Chondrocyte (in vitro differentiated cells): ENCODE results near the gene MYF6. TPM values are rescaled to one million over a fixed set of nuclear protein-coding genes. Genes with fewer than 3 reads are reported as not detected.

ENCODE experiments used
- DNase-seq: peaks from one replicate; pipeline ENCODE4 v3.0.0; 2021; ENCODE audit warnings: mixed read lengths, low spot score
- H3K27ac Mint-ChIP-seq: one replicate; pipeline ENCODE4 v1.8.0; 2021; ENCODE audit warnings: mild to moderate bottlenecking, moderate library complexity, mixed read lengths; ENCODE audit not compliant: unreplicated experiment
- H3K27me3 Mint-ChIP-seq: 2 replicates; pipeline ENCODE4 v1.8.0; 2021; ENCODE audit warnings: low read depth, mixed read lengths
- H3K36me3 Mint-ChIP-seq: 2 replicates; pipeline ENCODE4 v1.8.0; 2021; ENCODE audit warnings: low read depth, mixed read lengths
- H3K4me1 Mint-ChIP-seq: 2 replicates; pipeline ENCODE4 v1.8.0; 2021; ENCODE audit warnings: low read depth, mild to moderate bottlenecking, mixed read lengths
- H3K4me3 Mint-ChIP-seq: one replicate; pipeline ENCODE4 v1.8.0; 2021; ENCODE audit warnings: mild to moderate bottlenecking, moderate library complexity, mixed read lengths; ENCODE audit not compliant: unreplicated experiment
- H3K9me3 Mint-ChIP-seq: 2 replicates; pipeline ENCODE4 v1.8.0; 2021; ENCODE audit warnings: low read depth, mixed read lengths
- total RNA-seq: library from RNA; stranded (reverse); gene quantifications from 3 replicates; pipeline ENCODE4 v1.2.1, GENCODE V29; 2021
- TF ChIP-seq, protein P1 (sequence below): fragments of 200-600 bp; sonication (generic); IDR thresholded peaks from 2 replicates; pipeline ENCODE4 v1.5.0; 2021; ENCODE audit warnings: antibody characterized with exemption, mild to moderate bottlenecking, moderate library complexity

The MYF6 gene
- total RNA-seq, 1 donor from 2014 or later = not detected

DNA sequence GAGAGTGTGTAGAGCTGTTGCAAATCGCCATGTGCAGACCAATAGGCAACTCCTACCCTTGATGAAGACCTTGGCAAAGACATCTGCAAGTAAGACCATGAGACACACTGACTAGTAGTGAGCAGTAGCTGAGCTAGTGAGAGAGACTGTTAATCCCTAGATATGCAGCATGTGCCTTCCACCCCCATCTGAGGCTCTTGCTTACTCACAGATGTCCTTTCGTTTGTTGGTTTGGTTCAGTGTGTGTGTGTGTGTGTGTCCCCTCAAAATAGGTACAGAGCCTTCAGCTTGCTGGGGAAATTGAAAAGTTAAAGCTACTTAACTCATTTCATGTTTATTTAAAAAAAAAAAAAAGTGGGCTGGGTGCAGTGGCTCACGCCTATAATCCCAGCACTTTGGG, 46.8 kb downstream of the MYF6 start:
- TF ChIP-seq, protein P1, sequence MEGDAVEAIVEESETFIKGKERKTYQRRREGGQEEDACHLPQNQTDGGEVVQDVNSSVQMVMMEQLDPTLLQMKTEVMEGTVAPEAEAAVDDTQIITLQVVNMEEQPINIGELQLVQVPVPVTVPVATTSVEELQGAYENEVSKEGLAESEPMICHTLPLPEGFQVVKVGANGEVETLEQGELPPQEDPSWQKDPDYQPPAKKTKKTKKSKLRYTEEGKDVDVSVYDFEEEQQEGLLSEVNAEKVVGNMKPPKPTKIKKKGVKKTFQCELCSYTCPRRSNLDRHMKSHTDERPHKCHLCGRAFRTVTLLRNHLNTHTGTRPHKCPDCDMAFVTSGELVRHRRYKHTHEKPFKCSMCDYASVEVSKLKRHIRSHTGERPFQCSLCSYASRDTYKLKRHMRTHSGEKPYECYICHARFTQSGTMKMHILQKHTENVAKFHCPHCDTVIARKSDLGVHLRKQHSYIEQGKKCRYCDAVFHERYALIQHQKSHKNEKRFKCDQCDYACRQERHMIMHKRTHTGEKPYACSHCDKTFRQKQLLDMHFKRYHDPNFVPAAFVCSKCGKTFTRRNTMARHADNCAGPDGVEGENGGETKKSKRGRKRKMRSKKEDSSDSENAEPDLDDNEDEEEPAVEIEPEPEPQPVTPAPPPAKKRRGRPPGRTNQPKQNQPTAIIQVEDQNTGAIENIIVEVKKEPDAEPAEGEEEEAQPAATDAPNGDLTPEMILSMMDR = no peak
- Mint-ChIP-seq H3K36me3 (no peaks in the 10 kb centered on the region), H3K4me1 (peaks cover 5% of the 10 kb centered on the region), H3K4me3 (no peak overlapping the region), H3K27ac (no peak overlapping the region), H3K9me3 (peaks cover 4% of the 10 kb centered on the region), H3K27me3 (peaks cover 2% of the 10 kb centered on the region)
- DNase-seq = no peak

DNA sequence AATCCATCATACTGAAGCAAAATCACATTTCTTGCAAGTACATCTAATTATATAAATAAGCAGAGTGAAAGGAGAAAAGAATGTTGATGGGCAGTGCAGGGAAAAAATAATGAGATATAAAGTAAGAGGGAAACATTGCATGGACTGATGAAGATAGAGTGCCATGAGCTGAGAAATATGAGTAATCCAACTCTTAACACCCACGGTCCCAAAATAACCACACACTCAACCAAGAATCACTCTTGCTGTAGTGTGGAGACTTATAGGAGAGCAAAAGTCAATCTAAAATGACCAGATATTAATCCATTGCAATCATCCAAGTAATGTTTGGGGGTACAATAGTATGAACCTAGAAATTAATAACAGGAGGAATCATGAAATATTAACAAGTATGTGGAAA, 49.4 kb downstream of the MYF6 start:
- TF ChIP-seq, protein P1 = no peak
- Mint-ChIP-seq H3K27ac (no peak overlapping the region), H3K4me3 (no peak overlapping the region), H3K27me3 (no peaks in the 10 kb centered on the region), H3K9me3 (no peaks in the 10 kb centered on the region), H3K4me1 (peaks cover 5% of the 10 kb centered on the region), H3K36me3 (no peaks in the 10 kb centered on the region)
- DNase-seq = no peak

Other genes starting within 250 kb of the MYF6 start
- not detected in 3 replicates for gene MYF5, start 9.3 kb downstream of the MYF6 start, total RNA-seq
- 0.80 to 27.1 TPM (median 0.92 TPM) in 3 replicates for gene LIN7A, start 230.3 kb downstream of the MYF6 start, total RNA-seq